Transverse colon (tissue), 4 donors: ENCODE measurements around the gene GRAP2. TPM values are rescaled to one million over a fixed set of nuclear protein-coding genes. Genes with fewer than 3 reads are reported as not detected.
"Not testable (repeated sequence)": the region's sequence is repeated elsewhere in the genome, so short reads cannot be mapped to it uniquely, and the experiment has no call there.

Source experiments
- DNase-seq: peaks from one replicate; pipeline ENCODE4 v3.0.0-alpha.2; 2019
- H3K27ac ChIP-seq, 4 donors: fragments of 200-600 bp; sonication (generic); 2 replicates each; pipeline ENCODE4 v1.5.1; 2016 to 2018; ENCODE audit warnings: inconsistent platforms in 4 of 4
- H3K27me3 ChIP-seq: fragments of 200-600 bp; sonication (generic); 2 replicates; pipeline ENCODE4 v1.5.1; 2017; ENCODE audit warnings: inconsistent platforms
- H3K36me3 ChIP-seq, 4 donors: fragments of 200-600 bp; sonication (generic); 2 replicates each; pipeline ENCODE4 v1.5.1; 2017 to 2019; ENCODE audit warnings: inconsistent platforms in 4 of 4
- H3K4me1 ChIP-seq, 4 donors: fragments of 200-600 bp; sonication (generic); 2 replicates each; pipeline ENCODE4 v1.5.1; 2017 to 2020; ENCODE audit warnings: inconsistent platforms in 4 of 4
- H3K4me3 ChIP-seq, 4 donors: fragments of 200-600 bp; sonication (generic); 1 replicate in 1 of 4; 2 replicates in 3 of 4; pipeline versions ENCODE4 v1.5.1 to v1.6.1; 2017 to 2019; ENCODE audit warnings: inconsistent platforms in 4 of 4
- H3K9me3 ChIP-seq, 2 donors: fragments of 200-600 bp; sonication (generic); 2 replicates each; pipeline ENCODE4 v1.5.1; 2017 to 2019; ENCODE audit warnings: inconsistent platforms in 2 of 2
- EP300 ChIP-seq: sonication (generic); formaldehyde crosslinking; IDR thresholded peaks from one replicate; pipeline ENCODE4 v1.6.1; 2017; ENCODE audit warnings: antibody characterized with exemption, low read depth
- POLR2A ChIP-seq: fragments of 450-650 bp; IDR thresholded peaks from one replicate; pipeline ENCODE4 v1.6.1; 2016; ENCODE audit warnings: antibody characterized with exemption, mild to moderate bottlenecking, moderate library complexity
- POLR2AphosphoS5 ChIP-seq, 3 donors: sonication (generic); formaldehyde crosslinking; IDR thresholded peaks; one replicate each; pipeline ENCODE4 v1.6.1; 2016; ENCODE audit warnings: antibody characterized with exemption in 3 of 3
- WGBS, 2 donors: methylation state at CpG; one replicate each; pipeline ENCODE4 v1.1.5; 2018; ENCODE audit warnings: low coverage in 1 of 2; 5-methylcytosine and 5-hydroxymethylcytosine counted together
- in situ Hi-C, 4 donors: fragments of 200-750 bp; cut with MboI; loops; one replicate each; pipeline versions ENCODE4 v1.15.0 to v1.15.1; 2017; ENCODE audit warnings: low sequenced_read_pairs in 3 of 4, low pct_ligation_motif_present in 1 of 4, low pct_unique_long_range_greater_than_20kb in 1 of 4
- intact Hi-C: fragments of 100-400 bp; cut with DNase I; formaldehyde crosslinking; loops from one replicate; pipeline ENCODE4 v1.15.1; 2023; ENCODE audit warnings: low total_unique reads
- total RNA-seq, 4 donors: library from RNA; depleted of rRNA; stranded (reverse); fragments of >200 nt; gene quantifications; one replicate each; pipeline ENCODE4 v1.1.0, GENCODE V29; 2016
- TF ChIP-seq, protein P1 (sequence below), 5 experiments: fragments of 200-600 bp in 3 of 5; fragments of 450-650 bp in 2 of 5; sonication (generic) in 3 of 5; IDR thresholded peaks; 1 replicate in 2 of 5; 2 replicates in 3 of 5; pipeline ENCODE4 v1.5.1; 2016 to 2017; ENCODE audit warnings: antibody characterized with exemption in 5 of 5, inconsistent platforms in 3 of 5, mild to moderate bottlenecking in 2 of 5, moderate library complexity in 1 of 5

GRAP2 gene
- total RNA-seq, 4 donors from 2014 or later = 0.60 to 28.4 (median 4.9) TPM

DNA sequence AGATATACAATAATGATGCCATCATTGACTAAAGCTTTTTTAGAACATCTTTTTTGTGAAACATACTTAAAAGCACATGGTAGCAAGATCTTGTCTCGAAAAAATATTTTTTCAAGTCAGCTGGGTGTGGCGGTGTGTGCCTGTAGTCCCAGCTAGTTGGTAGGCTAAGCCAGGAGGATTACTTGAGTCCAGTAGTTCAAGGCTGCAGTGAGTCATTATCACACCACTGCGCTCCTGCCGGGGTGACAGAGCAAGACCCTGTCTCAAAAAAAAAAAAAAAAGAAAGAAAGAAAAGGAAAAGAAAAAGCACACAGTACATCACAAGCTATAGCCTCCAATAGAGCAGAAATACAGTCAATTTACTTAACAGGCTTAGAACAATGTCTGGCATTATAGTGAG, 44.3 kb upstream of the GRAP2 start:
- Histone ChIP-seq H3K9me3 (no peaks in the 10 kb centered on the region), H3K27ac (no peak overlapping the region), H3K4me3 (no peak overlapping the region), H3K4me1 (no peaks in the 10 kb centered on the region), H3K36me3 (no peaks in the 10 kb centered on the region), H3K27me3 (peaks cover 28% of the 10 kb centered on the region)
- WGBS, 2 donors = 40 to 72% methylated on average over 1 to 4 of the region's 4 CpGs
- DNase-seq = no peak
- no peak for TF ChIP-seq EP300
- TF ChIP-seq, protein P1, sequence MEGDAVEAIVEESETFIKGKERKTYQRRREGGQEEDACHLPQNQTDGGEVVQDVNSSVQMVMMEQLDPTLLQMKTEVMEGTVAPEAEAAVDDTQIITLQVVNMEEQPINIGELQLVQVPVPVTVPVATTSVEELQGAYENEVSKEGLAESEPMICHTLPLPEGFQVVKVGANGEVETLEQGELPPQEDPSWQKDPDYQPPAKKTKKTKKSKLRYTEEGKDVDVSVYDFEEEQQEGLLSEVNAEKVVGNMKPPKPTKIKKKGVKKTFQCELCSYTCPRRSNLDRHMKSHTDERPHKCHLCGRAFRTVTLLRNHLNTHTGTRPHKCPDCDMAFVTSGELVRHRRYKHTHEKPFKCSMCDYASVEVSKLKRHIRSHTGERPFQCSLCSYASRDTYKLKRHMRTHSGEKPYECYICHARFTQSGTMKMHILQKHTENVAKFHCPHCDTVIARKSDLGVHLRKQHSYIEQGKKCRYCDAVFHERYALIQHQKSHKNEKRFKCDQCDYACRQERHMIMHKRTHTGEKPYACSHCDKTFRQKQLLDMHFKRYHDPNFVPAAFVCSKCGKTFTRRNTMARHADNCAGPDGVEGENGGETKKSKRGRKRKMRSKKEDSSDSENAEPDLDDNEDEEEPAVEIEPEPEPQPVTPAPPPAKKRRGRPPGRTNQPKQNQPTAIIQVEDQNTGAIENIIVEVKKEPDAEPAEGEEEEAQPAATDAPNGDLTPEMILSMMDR (IDR thresholded peaks at IDR 0.05) = no peak
- in situ Hi-C loops = no loop called here
- intact Hi-C loops = no loop called here

GRCh38 chr22:39859903-39860588, 40.8 kb upstream of the GRAP2 start:
- no peak for DNase-seq
- WGBS, 2 donors = 61 to 67% methylated on average over 7 of the region's 7 CpGs
- H3K36me3 ChIP-seq = no peaks in the 10 kb centered on the region
- intact Hi-C loops (no loop called here), in situ Hi-C loops (no loop called here)
- TF ChIP-seq EP300 (no peak), POLR2AphosphoS5 (IDR thresholded peaks at IDR 0.05) (no peak), POLR2A (no peak)
- TF ChIP-seq, protein P1 (IDR thresholded peaks at IDR 0.05) = no peak
- H3K4me3 ChIP-seq = no peak overlapping the region
- no peaks in the 10 kb centered on the region for H3K9me3 ChIP-seq
- H3K27ac ChIP-seq = no peak overlapping the region
- H3K27me3 ChIP-seq = peaks cover 19% of the 10 kb centered on the region
- no peaks in the 10 kb centered on the region for H3K4me1 ChIP-seq

DNA sequence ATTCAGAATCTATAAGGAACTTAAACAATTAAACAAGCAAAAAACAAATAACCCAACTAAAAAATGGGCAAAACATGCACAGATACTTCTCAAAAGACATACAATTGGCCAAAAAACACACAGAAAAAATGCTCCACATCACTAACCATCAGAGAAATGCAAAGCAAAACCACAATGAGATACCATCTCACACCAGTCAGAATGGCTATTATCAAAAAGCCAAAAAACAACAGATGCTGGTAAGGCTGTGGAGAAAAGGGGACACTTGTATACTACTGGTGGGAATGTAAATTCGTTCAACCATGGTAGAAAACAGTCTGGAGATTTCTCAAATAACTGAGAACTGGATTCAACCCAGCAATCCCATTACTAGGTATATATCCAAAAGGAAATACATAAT, 32.1 kb upstream of the GRAP2 start:
- in situ Hi-C loops = no loop called here
- DNase-seq = no peak

DNA sequence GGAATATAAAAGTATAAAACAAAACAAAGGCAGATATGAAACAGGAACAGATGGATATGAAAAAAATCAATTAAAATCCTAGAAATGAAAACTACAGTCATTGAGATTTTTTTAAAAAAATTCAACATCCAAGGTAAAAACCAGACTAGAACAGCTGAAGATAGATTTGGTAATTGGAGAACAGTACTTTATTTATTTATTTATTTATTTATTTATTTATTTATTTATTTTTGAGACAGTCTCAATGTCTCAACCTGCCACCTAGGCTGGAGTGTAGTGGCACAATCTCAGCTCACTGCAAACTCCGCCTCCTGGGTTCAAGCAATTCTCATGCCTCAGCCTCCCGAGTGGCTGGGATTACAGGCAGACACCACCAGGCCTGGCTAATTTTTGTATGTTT, 31.1 kb upstream of the GRAP2 start:
- 92 to 94% methylated on average over 2 of the region's 2 CpGs for WGBS, 2 donors
- H3K27ac ChIP-seq, intact Hi-C loops, in situ Hi-C loops, H3K36me3 ChIP-seq, H3K4me1 ChIP-seq, H3K27me3 ChIP-seq, H3K4me3 ChIP-seq, H3K9me3 ChIP-seq, DNase-seq: not testable (repeated sequence)

More for the DNA sequence above, 32.1 kb upstream of the GRAP2 start:
- 55 to 80% methylated on average over 1 of the region's 1 CpG for WGBS, 2 donors
- H3K36me3 ChIP-seq = no peaks in the 10 kb centered on the region
- intact Hi-C loops = no loop called here
- H3K27me3 ChIP-seq = peaks cover 5% of the 10 kb centered on the region
- H3K27ac ChIP-seq = no peak overlapping the region
- H3K9me3 ChIP-seq = no peaks in the 10 kb centered on the region
- no peaks in the 10 kb centered on the region for H3K4me1 ChIP-seq
- no peak overlapping the region for H3K4me3 ChIP-seq
- TF ChIP-seq POLR2AphosphoS5 (IDR thresholded peaks at IDR 0.05) = no peak
- TF ChIP-seq EP300 = no peak
- TF ChIP-seq, protein P1 (IDR thresholded peaks at IDR 0.05) = no peak
